ENCODE results near the gene KIF15.
A peak's percentile ranks its signal among the peaks of the same experiment; 100 is the strongest.

Gene KIF15

GRCh38 chr3:44861412-44862225 lies 100.0 kb downstream of the KIF15 start, which contains the start of gene TMEM42 (continued):
- peak; percentile 38; the same call in 1 of the 2 replicates for TF ChIP-seq KLF17 (tag by site-specific recombination; IDR thresholded peaks at IDR 0.05)
- TF ChIP-seq ZNF629 (tag by site-specific recombination; IDR thresholded peaks at IDR 0.05): peak; percentile 90
- 0 out of 2 replicates have a peak, but pooled peaks have one; percentile 25 for TF ChIP-seq ZNF843 (tag by site-specific recombination; IDR thresholded peaks at IDR 0.05)
- TF ChIP-seq ZNF2 (tag by site-specific recombination; IDR thresholded peaks at IDR 0.05): 0 out of 2 replicates have a peak, but pooled peaks have one; percentile 27
- TF ChIP-seq ZEB2 (tag by site-specific recombination; IDR thresholded peaks at IDR 0.05): peak; percentile 77

- no peak overlapping the region; the same call in 1 of the 2 replicates for H3K27ac ChIP-seq (ENCODE audit: extremely low read depth, low read depth, low read length)
- H3K4me3 ChIP-seq (ENCODE audit: low read depth, low read length): peak overlapping the region; percentile 34
- TF ChIP-seq ZNF140 (tag by site-specific recombination; IDR thresholded peaks at IDR 0.05): no peak
- TF ChIP-seq ZBTB20 (tag by site-specific recombination; IDR thresholded peaks at IDR 0.05): 0 out of 2 replicates have a peak, but pooled peaks have one; percentile 26
- no peaks in the 10 kb centered on the region for H3K9me3 ChIP-seq (ENCODE audit: control insufficient read depth, insufficient read depth, low read depth, low read length)
- ChIA-PET CTCF (interaction anchor here (0.6 kb wide), 1 partner anchor 205 kb away, joined by 3 read pairs; no protein-coding TSS in a partner anchor), POLR2A (interaction anchor here (0.6 kb wide), 1 partner anchor 73 kb away, joined by 5 read pairs; no protein-coding TSS in a partner anchor)
- H3K36me3 ChIP-seq (ENCODE audit: control insufficient read depth in 2 of 2, insufficient read depth in 1 of 2, low read length in 2 of 2): peaks cover 0 to 25% of the 10 kb centered on the region in 2 experiments; a peak in 1 of 3 replicates
- no peaks in the 10 kb centered on the region for H3K4me1 ChIP-seq (ENCODE audit: control insufficient read depth, insufficient read depth, low read length)
Measured at GRCh38 chr3:44862226-44862637, 100.6 kb downstream of the KIF15 start.

GRCh38 chr3:44865272-44866035 lies 103.9 kb downstream of the KIF15 start:
- Histone ChIP-seq H3K4me3 (ENCODE audit: low read depth, low read length) (no peak overlapping the region), H3K27ac (ENCODE audit: extremely low read depth, low read depth, low read length) (no peak overlapping the region), H3K36me3 (ENCODE audit: control insufficient read depth in 2 of 2, insufficient read depth in 1 of 2, low read length in 2 of 2) (peaks cover 0 to 25% of the 10 kb centered on the region in 2 experiments; a peak in 1 of 3 replicates), H3K4me1 (ENCODE audit: control insufficient read depth, insufficient read depth, low read length) (no peaks in the 10 kb centered on the region), H3K9me3 (ENCODE audit: control insufficient read depth, insufficient read depth, low read depth, low read length) (no peaks in the 10 kb centered on the region)
- ChIA-PET POLR2A (no interaction called here), CTCF (no interaction called here)
- peak; percentile 50; the same call in 1 of the 2 replicates for TF ChIP-seq ZNF449 (tag by site-specific recombination; IDR thresholded peaks at IDR 0.05)
- TF ChIP-seq ZNF138 (tag by site-specific recombination; IDR thresholded peaks at IDR 0.05; ENCODE audit: borderline replicate concordance): no peak

GRCh38 chr3:44867421-44868111 lies 106.0 kb downstream of the KIF15 start:
- CTCF ChIA-PET: no interaction called here
- TF ChIP-seq ZNF280D (tag by site-specific recombination; IDR thresholded peaks at IDR 0.05) (no peak), ZNF501 (tag by site-specific recombination; IDR thresholded peaks at IDR 0.05) (no peak), ZNF202 (tag by site-specific recombination; IDR thresholded peaks at IDR 0.05; ENCODE audit: borderline replicate concordance) (no peak), ZNF157 (tag by site-specific recombination; IDR thresholded peaks at IDR 0.05) (no peak), ZNF624 (tag by site-specific recombination; IDR thresholded peaks at IDR 0.05) (no peak), ZBTB20 (tag by site-specific recombination; IDR thresholded peaks at IDR 0.05) (no peak), ZNF155 (tag by site-specific recombination; IDR thresholded peaks at IDR 0.05) (no peak), ZNF76 (tag by site-specific recombination; IDR thresholded peaks at IDR 0.05; ENCODE audit: borderline replicate concordance, low read depth) (no peak), ZNF133 (tag by site-specific recombination; IDR thresholded peaks at IDR 0.05) (no peak), ZNF311 (tag by site-specific recombination; IDR thresholded peaks at IDR 0.05; ENCODE audit: borderline replicate concordance) (no peak)

More at GRCh38 chr3:44867421-44868111, 106.0 kb downstream of the KIF15 start:
- no peaks in the 10 kb centered on the region for H3K4me1 ChIP-seq (ENCODE audit: control insufficient read depth, insufficient read depth, low read length)
- H3K27ac ChIP-seq (ENCODE audit: extremely low read depth, low read depth, low read length): no peak overlapping the region
- no peaks in the 10 kb centered on the region for H3K9me3 ChIP-seq (ENCODE audit: control insufficient read depth, insufficient read depth, low read depth, low read length)
- H3K4me3 ChIP-seq (ENCODE audit: low read depth, low read length): no peak overlapping the region
- peaks cover 0 to 25% of the 10 kb centered on the region in 2 experiments; a peak in 1 of 3 replicates for H3K36me3 ChIP-seq (ENCODE audit: control insufficient read depth in 2 of 2, insufficient read depth in 1 of 2, low read length in 2 of 2)
- POLR2A ChIA-PET: no interaction called here
